NCI-H748 (cell line): ENCODE measurements around the gene FAF2.

Source experiments
- DNase-seq: peaks from one replicate; lab custom pipeline; 2025; ENCODE audit not compliant: unreplicated experiment; lab: John Stamatoyannopoulos, UW

FAF2 gene

GRCh38 chr5:176500511-176500910 is 52.3 kb downstream of the FAF2 start:
- DNase-seq, result no peak

GRCh38 chr5:176501333-176501732 is 53.1 kb downstream of the FAF2 start:
- DNase-seq, result no peak

GRCh38 chr5:176503496-176503895 is 55.3 kb downstream of the FAF2 start:
- no peak for DNase-seq

- DNase-seq, result no peak
These were observed 59.7 kb downstream of the FAF2 start for GRCh38 chr5:176507911-176508310.

GRCh38 chr5:176508603-176509002 is 60.4 kb downstream of the FAF2 start:
- DNase-seq, result no peak

- DNase-seq, result no peak
These were observed 65.6 kb downstream of the FAF2 start for GRCh38 chr5:176513788-176514187.

- DNase-seq, result no peak
These were observed 66.2 kb downstream of the FAF2 start for GRCh38 chr5:176514244-176514950.

GRCh38 chr5:176515396-176515795 is 67.2 kb downstream of the FAF2 start:
- no peak for DNase-seq

GRCh38 chr5:176517053-176517661 is 69.0 kb downstream of the FAF2 start:
- no peak for DNase-seq

- DNase-seq, result no peak
These were observed 71.9 kb downstream of the FAF2 start for GRCh38 chr5:176519810-176520720.

GRCh38 chr5:176521286-176521685 is 73.1 kb downstream of the FAF2 start:
- DNase-seq, result no peak

- no peak for DNase-seq
These were observed 73.6 kb downstream of the FAF2 start for GRCh38 chr5:176521699-176522263.

- DNase-seq, result no peak
These were observed 76.0 kb downstream of the FAF2 start for GRCh38 chr5:176524138-176524537.

GRCh38 chr5:176524987-176525386 is 76.8 kb downstream of the FAF2 start:
- DNase-seq, result no peak

GRCh38 chr5:176525677-176526076 is 77.5 kb downstream of the FAF2 start:
- DNase-seq, result no peak

GRCh38 chr5:176526462-176526861 is 78.3 kb downstream of the FAF2 start:
- no peak for DNase-seq

- DNase-seq, result no peak
These were observed 79.3 kb downstream of the FAF2 start for GRCh38 chr5:176527246-176528222.

GRCh38 chr5:176528301-176528700 is 80.1 kb downstream of the FAF2 start:
- DNase-seq, result no peak

- no peak for DNase-seq
These were observed 80.6 kb downstream of the FAF2 start for GRCh38 chr5:176528761-176529115.

GRCh38 chr5:176529116-176529740 is 81.0 kb downstream of the FAF2 start:
- no peak for DNase-seq
